Stimulated activated CD4-positive, alpha-beta T cell treated with anti-CD3 and anti-CD28 coated beads, Interleukin-12 subunit alpha, Interleukin-12 subunit beta, amount 100 ng/mL, for 48 hours (primary cell): ENCODE results near the gene ARHGEF1.
"Not testable (repeated sequence)": the region's sequence is repeated elsewhere in the genome, so short reads cannot be mapped to it uniquely, and the experiment has no call there.

Source experiments
- DNase-seq, 3 donors: peaks; one replicate each; pipeline ENCODE4 v3.0.0-alpha.2; 2020; ENCODE audit warnings: low read depth in 2 of 3, low spot score in 1 of 3

Gene ARHGEF1

GRCh38 chr19:41904118-41904870 lies 21.3 kb downstream of the ARHGEF1 start:
- no peak for DNase-seq

DNA sequence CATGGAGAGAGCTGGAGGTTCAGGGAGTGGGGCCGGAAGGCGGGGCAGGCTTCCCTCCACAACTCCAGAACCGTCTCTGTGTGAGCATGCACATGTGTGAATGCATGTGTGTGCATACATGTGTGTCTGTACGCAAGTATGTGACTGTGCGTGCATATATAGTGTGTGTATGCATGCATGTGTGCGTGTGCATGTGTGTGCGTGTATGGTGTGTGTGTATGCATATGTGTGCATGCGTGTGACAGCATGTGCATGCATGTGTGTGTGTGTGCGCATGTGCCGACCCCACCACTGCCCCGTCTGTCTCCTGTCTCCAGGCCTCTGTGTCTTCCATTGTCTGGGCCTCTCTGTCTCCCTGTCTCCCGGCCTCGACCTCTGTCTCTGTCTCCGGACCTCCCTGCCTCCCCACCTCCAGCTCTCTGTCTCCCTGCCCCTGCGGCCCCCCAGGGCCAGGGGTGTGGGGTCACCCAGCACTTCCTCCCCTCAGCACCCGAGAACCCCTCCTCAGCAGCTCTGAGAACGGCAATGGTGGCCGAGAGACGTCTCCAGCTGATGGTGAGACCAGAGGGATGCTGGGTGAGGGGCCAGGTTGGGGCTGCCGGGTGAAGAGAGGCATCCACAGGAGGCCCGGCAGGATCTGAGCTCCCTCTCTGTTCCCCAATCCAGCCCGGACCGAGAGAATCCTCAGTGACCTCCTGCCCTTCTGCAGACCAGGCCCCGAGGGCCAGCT lies 22.5 kb downstream of the ARHGEF1 start:
- no peak for DNase-seq

DNA sequence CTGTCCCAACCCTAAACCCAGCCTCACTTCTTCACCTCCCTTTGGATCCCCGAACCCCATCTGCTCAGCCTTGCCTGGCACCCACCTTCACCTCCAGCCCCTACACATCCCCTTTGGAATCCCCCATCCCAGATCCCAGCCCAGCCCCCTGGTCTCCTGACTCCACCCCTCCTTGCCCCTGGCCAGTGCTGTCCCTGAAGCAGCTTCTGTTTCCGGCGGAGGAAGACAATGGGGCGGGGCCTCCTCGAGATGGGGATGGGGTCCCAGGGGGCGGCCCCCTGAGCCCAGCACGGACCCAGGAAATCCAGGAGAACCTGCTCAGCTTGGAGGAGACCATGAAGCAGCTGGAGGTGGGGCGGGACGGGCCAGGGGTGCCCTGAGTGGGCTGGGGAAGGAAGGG lies 23.3 kb downstream of the ARHGEF1 start:
- DNase-seq: no peak

DNA sequence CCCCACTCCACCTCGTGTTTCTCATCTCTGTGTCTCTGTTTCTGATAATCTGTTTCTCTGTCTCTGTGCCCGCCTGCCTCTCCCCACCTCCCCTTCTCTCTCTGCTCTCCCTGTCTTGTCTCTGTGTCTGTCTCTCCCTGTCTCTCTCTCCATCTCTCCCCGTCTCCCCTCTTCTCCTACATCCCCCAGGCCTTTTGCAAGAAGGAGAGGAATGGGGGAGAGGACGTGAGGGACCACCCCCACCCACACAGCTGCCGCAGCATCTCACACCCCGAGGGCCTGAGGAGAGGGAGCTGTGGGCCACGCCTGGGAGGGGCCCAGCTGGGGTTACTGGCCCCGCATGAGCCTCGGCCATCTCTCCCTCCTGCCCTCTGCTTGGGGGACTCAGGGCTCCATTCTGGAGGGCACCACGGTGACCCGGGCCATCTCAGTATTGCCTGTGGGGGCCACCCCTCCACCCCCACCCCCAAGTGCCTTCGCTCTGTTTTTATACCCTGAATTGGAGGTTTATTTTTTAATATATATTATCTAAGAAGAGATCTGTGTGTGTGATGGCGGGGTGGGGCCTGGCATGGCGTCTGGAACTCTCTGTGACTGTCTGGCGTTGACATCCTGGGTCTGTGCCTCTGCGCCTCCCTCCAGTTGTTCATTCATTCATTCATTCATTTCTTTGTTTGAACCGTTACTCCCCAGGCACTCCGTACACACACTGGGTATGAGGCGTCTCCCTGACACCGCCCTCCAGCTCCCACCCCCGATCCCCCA lies 24.1 kb downstream of the ARHGEF1 start:
- DNase-seq: no peak

DNA sequence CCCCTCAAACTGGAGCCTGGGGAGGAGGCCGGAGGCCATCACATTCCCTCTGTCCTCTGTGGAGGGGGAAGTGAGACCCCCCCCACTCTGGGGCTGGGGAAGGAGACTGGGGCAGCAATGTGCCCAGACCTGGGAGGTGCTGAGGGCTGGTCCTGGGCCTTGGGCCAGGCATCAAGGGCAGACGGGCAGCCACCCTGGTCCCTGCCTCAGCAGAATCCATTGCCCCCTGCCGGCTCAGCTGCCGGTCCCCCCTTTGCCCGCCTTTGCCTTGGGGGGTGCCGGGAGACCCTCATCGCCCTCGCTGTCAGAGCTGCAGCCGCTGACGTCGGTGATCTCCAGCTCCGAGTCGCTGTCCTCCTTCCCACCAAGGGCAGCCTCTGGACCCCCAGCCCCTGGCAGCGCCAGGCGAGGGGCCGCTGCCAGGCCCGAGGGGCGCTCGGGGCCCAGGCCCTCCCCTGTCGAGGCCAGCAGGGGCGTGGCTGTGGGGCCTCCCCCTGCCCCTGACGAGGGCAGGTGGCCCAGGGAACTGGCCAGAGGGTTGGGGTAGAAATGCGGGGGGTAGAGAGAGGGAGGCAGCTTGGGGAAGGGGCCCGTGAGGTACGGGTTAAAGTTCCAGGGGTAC lies 25.1 kb downstream of the ARHGEF1 start:
- DNase-seq: no peak

GRCh38 chr19:41908724-41909464 lies 25.9 kb downstream of the ARHGEF1 start:
- no peak for DNase-seq

DNA sequence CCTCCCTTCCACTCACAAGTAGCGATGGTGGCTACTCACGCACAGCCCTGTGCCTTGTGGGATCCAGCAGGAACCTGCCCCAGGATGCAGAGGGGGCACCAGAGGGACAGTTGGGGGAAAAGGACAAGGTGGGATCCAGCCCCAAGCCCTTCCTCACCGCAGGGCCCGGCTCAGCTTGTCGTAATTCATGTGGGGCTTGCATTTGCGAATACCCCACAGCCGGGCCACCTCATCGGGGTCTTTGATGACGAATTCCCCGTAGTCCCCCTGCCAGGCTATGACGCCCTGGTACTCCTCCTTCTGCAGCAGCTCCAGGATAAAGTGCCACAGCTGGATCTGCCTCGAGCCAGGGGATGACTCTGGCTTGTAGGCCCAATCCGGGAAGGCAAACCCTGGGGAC lies 26.7 kb downstream of the ARHGEF1 start:
- no peak for DNase-seq

DNA sequence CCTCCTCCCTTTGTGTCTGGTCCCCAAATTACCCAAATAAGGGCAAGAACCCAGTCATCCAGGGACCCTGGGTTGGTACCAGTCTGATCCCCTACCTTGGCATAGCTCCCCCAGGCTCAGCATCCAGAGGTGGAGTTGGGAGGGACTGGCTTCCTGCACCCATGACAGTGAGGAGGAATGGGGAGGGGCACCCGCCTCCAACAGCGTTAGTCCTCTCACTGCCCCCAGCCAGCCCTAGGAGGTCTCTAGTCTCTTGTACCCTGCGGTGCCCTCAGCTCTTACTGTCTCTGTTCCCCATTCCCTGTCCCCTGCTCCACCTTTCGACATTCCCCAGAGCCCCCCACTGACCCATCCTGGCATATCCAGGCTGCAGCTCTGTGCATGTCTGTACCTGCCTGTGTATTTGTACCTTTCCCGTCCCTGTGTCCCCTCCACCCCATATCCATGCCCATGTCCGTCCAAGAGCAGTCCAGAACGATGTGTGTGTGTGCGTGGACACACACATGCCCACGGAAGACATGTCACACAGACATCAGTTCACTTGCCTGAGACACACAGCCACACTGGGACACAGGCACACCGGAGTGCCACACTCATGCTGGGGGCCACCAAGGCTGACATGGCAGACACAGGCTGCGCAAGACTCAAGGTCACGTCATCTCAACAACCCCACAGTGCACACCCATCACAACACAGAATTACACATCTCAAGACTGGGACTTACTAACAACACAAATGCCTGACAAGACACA lies 27.4 kb downstream of the ARHGEF1 start:
- no peak for DNase-seq

- DNase-seq: no peak
These were observed 28.3 kb downstream of the ARHGEF1 start for GRCh38 chr19:41910992-41911888.

GRCh38 chr19:41911889-41912731 lies 29.1 kb downstream of the ARHGEF1 start:
- no peak for DNase-seq

DNA sequence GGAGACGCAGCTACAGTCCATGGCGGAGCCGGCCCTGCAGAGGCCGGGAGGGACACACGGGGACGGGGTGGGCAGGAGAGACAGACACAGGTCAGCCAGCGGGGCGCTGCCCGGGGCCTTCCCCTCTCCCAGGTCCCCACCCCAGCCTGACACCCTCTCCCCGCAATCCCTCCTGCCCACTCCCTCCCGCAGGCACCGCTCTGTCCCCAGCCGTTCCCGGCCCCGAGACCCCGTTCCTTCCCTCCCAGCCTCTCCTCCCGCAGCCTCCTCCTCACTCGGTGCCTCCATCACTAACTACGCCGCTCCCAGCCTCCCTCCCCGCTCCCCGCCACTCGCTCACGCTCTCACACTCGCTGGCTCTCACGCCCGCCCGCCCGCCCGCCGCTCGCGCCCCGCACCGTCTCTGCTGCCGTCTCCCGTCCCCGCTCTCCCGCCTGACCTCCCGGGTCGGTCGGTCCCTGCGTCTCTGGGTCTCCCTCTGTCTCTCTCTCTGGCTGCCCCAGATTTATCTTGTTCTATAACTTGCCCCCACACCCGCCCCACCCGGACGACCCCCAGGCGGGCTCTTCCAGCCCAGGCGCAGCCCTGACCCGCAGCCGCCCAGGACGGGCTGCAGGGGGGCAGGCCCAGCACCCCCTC lies 30.0 kb downstream of the ARHGEF1 start:
- DNase-seq: no peak

DNA sequence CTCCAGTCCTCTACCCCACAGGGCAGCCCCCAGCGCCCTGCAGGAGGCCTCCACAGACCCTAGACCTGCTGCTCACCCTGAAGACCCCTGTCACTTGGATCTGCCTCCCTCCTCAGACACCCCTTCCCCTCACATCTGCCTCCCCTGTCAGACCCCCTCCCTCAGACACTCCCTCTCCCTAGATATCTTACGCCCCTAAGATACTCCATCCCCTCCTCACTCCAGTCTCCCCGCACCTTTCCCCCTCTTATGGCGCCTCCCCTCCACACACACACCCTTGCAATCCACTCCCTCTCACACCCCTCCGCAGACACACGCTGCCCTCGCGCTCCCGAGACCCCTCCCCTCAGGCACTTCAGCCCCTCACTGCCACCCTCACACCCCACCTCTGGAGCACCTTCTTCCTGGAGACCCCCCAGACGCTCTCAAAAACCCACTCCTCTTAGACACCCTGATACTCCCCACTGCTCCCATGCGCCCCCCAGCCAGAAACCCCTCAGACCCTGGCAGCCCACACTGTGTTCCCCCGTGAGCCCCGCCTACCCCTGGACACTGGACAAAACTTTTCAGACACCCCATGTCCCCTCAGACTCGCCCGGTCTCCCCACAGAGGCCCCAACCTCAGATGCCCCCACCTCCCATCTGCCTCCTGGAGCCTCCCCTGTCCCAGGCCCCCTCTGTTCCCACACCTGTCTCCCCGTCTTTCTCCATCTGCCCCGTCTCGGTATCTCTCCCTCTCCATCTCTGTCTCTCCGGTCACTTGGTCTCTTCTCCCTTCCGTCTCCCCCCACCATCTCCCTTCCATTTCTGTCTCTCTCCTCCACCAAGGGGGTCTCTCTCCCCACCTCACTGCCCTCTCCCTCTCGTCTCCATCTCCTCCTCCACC lies 30.8 kb downstream of the ARHGEF1 start:
- DNase-seq: no peak

GRCh38 chr19:41914424-41914834 lies 31.4 kb downstream of the ARHGEF1 start:
- DNase-seq: not testable (repeated sequence)

DNA sequence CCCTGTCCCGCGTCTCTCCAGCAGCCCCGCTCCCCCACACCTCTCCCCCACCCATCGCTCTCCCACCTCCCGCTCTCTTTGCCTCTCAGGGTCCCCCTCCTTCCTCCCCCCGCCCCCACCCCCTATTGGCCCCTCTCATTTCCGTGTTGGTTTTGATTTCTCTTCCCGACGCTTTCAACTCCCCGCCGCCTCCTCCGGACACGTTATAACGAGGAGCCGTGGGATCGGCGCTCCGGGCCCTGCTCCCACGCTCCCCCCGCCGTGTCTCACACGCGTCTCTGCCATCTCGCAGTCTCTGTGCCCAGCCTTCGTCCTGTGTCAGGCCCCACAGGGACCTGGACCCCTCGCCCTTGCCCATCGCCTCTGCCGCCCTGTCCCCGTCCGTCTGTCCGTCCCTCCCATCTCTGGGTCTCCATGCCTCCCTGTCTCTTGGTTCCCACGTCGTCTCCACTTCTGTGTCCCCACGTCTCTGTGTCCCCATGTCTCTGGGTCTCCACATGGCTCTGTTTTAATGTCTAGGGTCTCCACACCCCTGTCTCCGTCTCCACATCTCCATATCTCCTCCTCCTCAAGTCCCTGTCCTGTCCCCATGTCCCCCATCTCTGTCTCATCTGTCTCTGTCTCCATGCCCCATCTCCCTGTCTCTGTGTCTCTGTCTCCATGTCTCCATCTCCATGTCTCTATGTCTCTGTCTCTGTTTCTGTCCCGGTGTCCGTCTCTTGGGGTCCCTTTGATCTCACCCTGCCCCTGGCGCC lies 32.2 kb downstream of the ARHGEF1 start:
- no peak for DNase-seq

DNA sequence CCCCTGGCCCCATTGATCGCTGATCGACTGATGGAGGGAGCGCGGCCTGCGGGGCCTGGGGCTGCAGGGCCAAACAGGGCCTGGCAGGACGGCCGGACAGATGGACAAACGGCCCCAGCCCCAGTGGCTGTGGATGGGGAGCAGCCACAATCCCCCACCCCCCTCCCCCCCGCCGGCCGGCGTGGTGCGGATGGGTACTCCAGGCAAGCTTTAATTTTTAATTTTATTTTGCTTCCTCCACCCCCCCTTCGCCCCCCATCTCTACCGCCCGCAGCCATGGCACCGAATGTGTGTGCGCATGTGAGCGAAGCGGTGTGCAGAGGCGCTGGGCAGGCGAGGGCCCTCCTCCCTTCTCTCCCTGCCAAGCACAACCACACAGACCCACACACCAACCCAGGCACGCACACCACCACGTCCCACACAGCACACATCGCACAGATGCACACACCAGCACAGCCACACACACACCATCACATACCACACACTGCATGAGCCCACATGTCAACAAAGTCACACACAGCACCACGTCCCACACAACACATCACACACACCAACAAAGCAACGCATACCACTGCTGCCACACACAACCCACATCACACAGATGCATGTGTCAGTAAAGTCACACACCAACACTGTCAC lies 32.9 kb downstream of the ARHGEF1 start:
- no peak for DNase-seq
